NCI-H748 (cell line): ENCODE measurements around the gene M1AP.
A peak's percentile ranks its signal among the peaks of the same experiment; 100 is the strongest.

Experiments
- DNase-seq: peaks from one replicate; lab custom pipeline; 2025; ENCODE audit not compliant: unreplicated experiment; lab: John Stamatoyannopoulos, UW

The M1AP gene

DNA sequence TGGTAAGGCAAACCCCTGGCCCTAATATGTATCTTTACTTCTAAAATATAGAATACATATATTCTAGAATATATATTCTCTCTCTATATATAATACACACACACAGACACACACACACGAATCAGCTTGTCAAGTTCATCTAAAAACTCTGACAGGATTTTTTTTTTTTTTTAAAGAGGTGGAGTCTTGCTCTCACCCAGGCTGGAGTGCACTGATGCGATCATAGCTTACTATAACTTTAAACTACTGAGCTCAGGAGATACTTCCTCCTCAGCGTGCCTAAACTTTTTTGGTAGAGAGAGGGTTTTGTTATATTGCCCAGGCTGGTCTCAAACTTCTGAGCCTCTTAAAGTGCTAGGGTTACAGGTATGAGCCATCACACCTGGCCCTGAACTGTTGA, 48.5 kb downstream of the M1AP start:
- DNase-seq, result no peak

DNA sequence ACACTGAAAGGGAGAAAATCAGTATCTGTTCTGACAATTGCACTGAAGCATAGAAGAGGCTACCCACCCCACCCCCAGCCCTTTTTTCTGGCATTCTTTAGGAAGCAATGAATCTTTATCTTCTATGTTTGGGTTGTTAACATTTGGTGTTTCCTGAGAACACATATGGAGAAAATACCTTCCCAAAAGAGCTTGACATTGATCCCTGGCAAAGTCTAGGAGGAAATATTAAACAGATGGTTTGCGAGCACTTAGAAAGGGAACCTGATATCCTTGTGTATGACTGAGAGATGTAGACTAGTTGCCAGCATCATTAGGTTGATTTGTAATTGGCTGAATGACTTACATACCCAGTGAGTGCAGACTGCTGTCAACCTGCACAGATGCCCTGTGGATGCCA, 50.7 kb downstream of the M1AP start:
- DNase-seq, result peak; percentile 31

DNA sequence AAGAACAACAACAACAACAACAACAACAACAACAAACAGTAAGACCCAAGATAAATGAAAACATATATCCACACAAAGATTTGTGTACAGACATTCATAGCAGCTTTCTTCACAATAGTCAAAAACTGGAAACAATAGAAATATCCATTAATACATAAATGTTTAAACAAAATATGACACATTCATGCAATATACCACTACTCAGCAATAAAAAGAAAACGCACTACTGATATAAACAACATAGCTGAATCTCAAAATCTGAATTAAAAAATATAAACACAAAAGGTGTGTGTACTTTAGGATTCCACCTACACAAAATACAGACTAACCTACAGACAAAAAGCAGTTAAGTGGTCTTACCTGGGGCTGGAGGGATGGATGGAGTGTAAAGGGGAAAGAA, 51.5 kb downstream of the M1AP start:
- DNase-seq, result no peak

DNA sequence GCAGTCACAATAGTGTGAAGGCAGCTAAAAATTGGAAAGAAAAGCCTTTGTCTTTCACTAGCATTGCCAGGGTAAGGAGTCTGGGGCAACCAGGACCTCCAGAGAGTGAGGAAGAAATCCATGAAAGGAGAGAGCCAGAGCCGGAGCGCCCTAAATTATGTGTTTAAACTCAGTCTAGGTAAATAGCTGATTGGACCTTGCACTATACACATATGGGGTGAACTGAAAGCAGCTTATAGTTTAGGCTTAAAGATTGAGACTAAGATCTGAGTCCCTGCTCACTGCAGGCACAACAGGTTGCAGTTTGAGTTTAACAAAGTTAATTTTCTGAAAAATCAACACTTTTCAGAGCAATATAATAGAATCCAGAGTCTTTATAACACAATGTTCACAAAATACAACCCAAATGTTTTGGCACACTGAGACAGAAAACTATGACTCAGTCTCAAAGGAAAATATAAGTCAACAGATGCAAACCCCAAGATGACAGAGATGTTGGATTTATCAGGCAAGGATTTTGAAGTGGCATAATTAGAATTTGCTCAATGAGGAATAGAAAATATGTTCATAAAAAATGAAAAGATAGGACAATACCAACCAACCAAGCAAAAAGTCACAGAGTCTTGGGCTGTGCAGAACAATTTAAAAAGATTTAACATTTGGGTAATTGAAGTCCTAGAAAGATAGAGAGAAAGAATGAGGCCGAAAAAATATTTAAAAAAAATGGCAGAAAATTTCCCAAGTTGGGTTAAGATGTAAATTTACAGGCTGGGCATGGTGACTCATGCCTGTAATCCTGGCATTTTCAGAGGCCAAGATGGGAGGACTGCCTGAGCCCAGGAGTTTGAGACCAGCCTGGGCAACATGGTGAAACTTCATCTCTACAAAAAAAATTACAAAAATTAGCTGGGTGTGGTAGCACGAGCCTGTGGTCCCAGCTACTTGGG, 54.0 kb downstream of the M1AP start:
- no peak for DNase-seq

GRCh38 chr2:74588664-74589063, 59.5 kb downstream of the M1AP start:
- DNase-seq, result no peak

- DNase-seq, result peak; percentile 53
Observed at GRCh38 chr2:74587664-74588277, 60.4 kb downstream of the M1AP start.

GRCh38 chr2:74585406-74586185, 62.5 kb downstream of the M1AP start:
- no peak for DNase-seq

DNA sequence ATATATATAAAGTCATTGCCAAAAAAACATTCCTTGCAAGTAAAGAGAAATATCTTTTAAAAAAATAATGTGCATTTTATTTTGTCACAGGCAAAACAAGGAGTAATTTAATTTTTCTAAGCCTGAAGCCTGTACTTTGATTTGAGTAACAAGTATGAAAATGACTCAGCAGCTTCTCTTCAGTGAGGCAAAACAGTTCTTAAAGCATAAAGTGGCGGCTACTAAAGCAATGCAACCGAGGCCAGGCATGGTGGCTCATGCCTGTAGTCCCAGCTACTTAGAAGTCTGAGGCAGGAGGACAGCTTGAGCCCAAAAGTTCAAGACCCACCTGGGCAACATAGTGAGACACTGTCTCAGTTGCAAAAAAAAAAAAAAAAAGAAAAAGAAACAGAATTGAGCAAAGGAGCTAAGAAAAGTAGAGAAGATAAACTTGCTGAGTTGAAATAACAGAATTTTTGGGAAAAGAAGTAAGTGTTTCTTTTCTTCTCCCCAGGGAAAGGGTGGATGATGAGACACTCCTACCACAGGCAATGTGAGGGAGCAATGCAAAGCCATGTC, 64.0 kb downstream of the M1AP start:
- DNase-seq, result no peak

GRCh38 chr2:74583504-74583903, 64.6 kb downstream of the M1AP start:
- no peak for DNase-seq

GRCh38 chr2:74582184-74582583, 65.9 kb downstream of the M1AP start:
- DNase-seq, result no peak

DNA sequence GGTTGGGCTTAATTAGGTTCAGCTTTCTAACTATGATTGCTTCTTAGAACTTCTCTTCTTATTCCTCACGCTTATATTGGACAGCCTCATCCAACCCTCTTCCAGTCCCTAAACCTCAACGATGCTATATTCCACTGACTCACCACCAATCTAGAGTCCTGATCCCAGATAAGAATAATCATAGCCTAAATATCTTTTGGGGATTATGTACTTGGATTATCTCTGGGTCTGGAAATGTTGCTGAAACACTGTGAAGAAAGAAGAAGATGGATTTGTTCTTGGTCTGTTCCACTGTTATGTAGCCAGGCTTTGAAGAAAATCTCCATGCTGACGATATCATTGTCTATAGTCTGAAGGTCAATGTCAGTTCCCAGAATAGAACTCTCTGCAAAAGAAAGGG, 66.7 kb downstream of the M1AP start:
- no peak for DNase-seq

DNA sequence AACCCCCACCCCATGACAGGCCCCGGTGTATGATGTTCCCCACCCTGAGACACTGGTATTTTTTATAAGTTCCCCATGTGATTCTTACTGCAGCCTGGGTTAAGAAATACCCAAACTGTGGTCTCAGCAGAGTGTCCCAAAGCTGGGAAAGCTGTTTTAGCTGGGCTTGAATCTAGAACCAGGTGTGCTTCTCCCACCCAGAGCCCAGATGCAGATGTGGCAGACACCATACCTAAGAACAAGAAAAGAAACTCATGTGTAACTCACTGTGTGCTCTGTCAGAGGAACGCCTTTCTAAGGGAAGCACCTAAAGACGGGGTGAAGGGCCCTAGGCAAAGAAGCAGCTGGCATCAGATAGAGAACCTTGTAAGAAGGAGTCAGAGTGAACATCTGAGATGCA, 69.7 kb downstream of the M1AP start:
- DNase-seq, result no peak

GRCh38 chr2:74577448-74577847, 70.7 kb downstream of the M1AP start:
- no peak for DNase-seq

- DNase-seq, result no peak
Observed at GRCh38 chr2:74576863-74577229, 71.3 kb downstream of the M1AP start.

GRCh38 chr2:74576211-74576862, 71.8 kb downstream of the M1AP start:
- peak; percentile 38 for DNase-seq

DNA sequence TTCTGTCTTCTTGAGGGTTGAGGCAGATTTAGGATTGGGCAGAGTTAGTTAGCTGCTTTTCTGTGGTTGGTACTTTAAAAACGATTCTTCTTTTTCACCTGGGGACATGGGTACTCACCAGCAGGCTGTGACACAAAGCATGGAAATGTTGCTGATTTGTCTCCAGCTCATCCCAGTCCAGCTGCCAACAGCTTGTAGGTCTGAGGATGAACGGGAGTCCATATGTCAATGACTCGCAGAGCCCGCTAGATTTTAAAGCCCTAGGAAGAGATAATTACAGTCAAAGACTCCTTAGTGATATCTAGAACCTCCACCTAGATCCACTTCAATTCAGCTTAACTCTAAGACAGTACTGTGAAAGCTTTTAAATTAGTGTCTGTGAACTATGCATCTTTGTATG, 72.8 kb downstream of the M1AP start:
- no peak for DNase-seq

- DNase-seq, result no peak
Observed at GRCh38 chr2:74573747-74574562, 74.2 kb downstream of the M1AP start.

DNA sequence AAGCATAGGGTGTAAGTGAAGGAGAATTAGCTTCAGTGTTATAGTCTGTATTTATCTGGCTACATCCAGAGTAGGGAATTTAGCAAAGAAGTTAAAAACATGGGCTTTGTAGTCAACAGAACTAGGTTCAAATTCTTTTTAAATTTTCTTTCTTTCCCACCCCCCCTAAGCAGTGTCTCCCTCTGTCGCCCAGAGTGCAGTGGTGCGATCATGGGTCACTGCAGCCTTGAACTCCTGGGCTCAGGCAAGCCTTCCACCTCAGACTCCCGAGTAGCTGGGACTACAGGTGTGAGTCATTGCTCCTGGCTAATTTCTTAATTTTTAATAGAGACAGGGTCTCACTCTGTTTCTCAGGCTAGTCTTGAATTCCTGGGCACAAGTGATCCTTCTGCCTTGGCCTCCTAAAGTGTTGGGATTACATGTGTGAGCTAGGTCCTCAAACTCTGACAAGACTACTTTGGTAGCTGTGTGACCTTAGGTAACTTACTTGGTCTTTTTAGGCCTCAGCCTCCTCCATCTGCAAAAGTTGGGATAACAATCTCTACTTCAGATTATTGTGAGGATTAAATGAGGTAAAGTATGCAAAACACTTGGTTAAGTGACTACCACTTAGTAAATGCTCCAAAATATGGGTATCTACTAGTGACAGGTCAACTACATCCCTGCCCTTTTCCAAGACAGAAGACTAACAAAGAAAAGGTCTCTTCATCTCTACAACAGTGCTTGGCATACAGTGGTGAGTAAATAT, 75.8 kb downstream of the M1AP start:
- DNase-seq, result no peak

DNA sequence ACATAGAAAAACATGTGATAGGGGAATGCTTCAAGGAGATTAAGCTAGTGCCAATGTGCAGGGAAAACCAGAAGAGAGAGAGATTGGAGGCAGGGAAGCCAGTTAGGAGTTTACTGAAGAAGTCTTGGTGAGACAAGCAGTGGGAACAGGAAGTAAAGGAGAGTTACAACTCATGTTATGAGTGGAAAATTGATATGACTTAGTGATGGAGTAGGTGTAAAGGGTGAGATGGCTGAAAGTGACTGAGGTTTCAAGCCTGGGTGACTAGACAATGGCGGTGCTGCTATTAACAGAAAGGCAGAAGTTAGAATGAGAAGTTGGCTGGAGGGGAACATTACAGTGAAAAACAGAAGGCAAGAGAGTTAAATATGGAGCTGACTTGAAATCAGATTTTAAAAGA, 77.1 kb downstream of the M1AP start:
- no peak for DNase-seq
